Measurements from ENCODE around the gene GRIA2. TPM values are rescaled to one million over a fixed set of nuclear protein-coding genes. Genes with fewer than 3 reads are reported as not detected.

Gene GRIA2
- total RNA-seq, 5 donors from 2014 or later (not counting 1 experiment from before 2014, with no cell fraction given), result not detected

DNA sequence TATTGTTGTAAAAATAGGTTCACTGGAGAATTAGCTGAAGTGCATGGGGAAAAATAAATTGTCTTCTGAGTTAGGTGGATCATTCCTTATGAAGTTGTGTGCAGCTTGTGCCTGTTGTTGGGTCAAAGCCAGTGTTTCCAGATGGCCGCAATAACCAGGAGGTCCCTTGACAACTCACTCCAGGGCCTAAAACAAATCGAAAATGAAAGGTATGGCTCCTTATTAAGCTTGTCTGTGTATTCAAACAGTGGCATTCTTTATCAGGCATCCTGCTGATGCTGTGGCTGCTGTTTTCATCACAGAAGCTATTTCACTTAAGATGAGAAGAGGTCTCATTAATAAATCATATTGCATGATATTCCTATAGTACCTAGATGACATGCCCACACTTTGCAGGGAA, 80.2 kb downstream of the GRIA2 start:
- Mint-ChIP-seq H3K36me3 (no peaks in the 10 kb centered on the region), H3K27me3 (no peaks in the 10 kb centered on the region)
- WGBS (ENCODE audit: insufficient coverage), result 100% methylated on average over 1 of the region's 2 CpGs

DNA sequence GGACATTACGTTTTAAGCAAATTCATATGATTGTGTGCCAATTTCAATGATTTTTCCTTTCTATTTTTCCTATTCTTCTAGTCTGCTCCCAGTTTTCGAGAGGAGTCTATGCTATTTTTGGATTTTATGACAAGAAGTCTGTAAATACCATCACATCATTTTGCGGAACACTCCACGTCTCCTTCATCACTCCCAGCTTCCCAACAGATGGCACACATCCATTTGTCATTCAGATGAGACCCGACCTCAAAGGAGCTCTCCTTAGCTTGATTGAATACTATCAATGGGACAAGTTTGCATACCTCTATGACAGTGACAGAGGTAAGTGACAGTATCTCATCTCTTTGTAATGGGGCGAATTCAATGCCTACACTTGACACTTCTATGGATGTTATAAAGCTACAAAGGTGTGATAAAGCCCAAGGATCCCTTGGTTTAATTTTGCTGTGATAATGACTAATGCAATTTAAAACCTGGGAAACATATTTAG, 83.0 kb downstream of the GRIA2 start:
- POLR2A ChIA-PET, result interaction anchor here in 1 of 2 donors (0.6 kb wide), 1 partner anchor 60 kb away, joined by 3 read pairs; no protein-coding TSS in a partner anchor
- WGBS (ENCODE audit: insufficient coverage), result 83% methylated on average over 2 of the region's 6 CpGs
- Mint-ChIP-seq H3K4me1 (no peaks in the 10 kb centered on the region), H3K36me3 (no peaks in the 10 kb centered on the region), H3K4me3 (no peak overlapping the region), H3K9me3 (peaks cover 3 to 14% (median 4%) of the 10 kb centered on the region in 3 donors), H3K27ac (no peak overlapping the region), H3K27me3 (no peaks in the 10 kb centered on the region)
- Histone ChIP-seq H3K4me1 (ENCODE audit: control insufficient read depth in 1 of 2, extremely low read depth in 1 of 2, insufficient read depth in 2 of 2, low read length in 2 of 2) (no peaks in the 10 kb centered on the region), H3K9me3 (no peaks in the 10 kb centered on the region), H3K27me3 (replicated peaks in 1 of 2; ENCODE audit: control insufficient read depth in 2 of 2, extremely low read depth in 1 of 2, insufficient read depth in 2 of 2, low read length in 1 of 2) (no peaks in the 10 kb centered on the region), H3K36me3 (ENCODE audit: control insufficient read depth in 2 of 2, extremely low read depth in 1 of 2, insufficient read depth in 1 of 2, low read length in 1 of 2) (no peaks in the 10 kb centered on the region), H3K4me3 (ENCODE audit: control insufficient read depth in 1 of 2, extremely low read depth in 1 of 2, low read length in 1 of 2) (no peak overlapping the region), H3K27ac (ENCODE audit: low read length) (no peak overlapping the region)
- ATAC-seq (replicated peaks in 1 of 4) (no peak), DNase-seq (no peak)
- CTCF ChIA-PET, result no interaction called here

More for the DNA sequence above, 80.2 kb downstream of the GRIA2 start:
- Histone ChIP-seq H3K9me3 (no peaks in the 10 kb centered on the region), H3K27ac (ENCODE audit: low read length) (no peak overlapping the region), H3K27me3 (replicated peaks in 1 of 2; ENCODE audit: control insufficient read depth in 2 of 2, extremely low read depth in 1 of 2, insufficient read depth in 2 of 2, low read length in 1 of 2) (no peaks in the 10 kb centered on the region), H3K4me1 (ENCODE audit: control insufficient read depth in 1 of 2, extremely low read depth in 1 of 2, insufficient read depth in 2 of 2, low read length in 2 of 2) (no peaks in the 10 kb centered on the region), H3K4me3 (ENCODE audit: control insufficient read depth in 1 of 2, extremely low read depth in 1 of 2, low read length in 1 of 2) (no peak overlapping the region), H3K36me3 (ENCODE audit: control insufficient read depth in 2 of 2, extremely low read depth in 1 of 2, insufficient read depth in 1 of 2, low read length in 1 of 2) (no peaks in the 10 kb centered on the region)
- CTCF ChIA-PET, result no interaction called here
- Mint-ChIP-seq H3K27ac (no peak overlapping the region), H3K9me3 (peaks cover 3 to 14% (median 9%) of the 10 kb centered on the region in 3 donors), H3K4me1 (no peaks in the 10 kb centered on the region), H3K4me3 (no peak overlapping the region)
- ATAC-seq (replicated peaks in 1 of 4) (no peak), DNase-seq (no peak)
- POLR2A ChIA-PET, result no interaction called here

DNA sequence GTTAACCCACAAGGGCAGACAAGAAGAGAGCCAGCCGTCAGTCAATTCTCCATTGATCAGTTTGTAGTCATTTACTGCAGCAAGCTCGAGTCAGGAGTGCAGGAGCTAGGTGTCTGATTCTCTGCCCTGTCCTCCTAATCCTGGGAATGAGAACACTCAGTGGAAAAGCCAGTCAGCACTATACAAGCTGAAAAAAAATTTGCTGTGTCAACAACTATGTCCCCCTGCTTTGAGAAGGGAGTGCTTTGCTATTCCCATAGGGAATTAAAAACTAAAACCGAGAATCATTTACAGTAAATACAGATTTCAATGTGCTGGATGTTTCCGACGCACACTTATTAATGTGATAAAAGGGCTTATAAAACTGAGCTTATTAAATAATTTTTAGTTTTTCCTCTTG, 84.2 kb downstream of the GRIA2 start:
- Histone ChIP-seq H3K27me3 (replicated peaks in 1 of 2; ENCODE audit: control insufficient read depth in 2 of 2, extremely low read depth in 1 of 2, insufficient read depth in 2 of 2, low read length in 1 of 2) (no peaks in the 10 kb centered on the region), H3K4me3 (ENCODE audit: control insufficient read depth in 1 of 2, extremely low read depth in 1 of 2, low read length in 1 of 2) (no peak overlapping the region), H3K36me3 (ENCODE audit: control insufficient read depth in 2 of 2, extremely low read depth in 1 of 2, insufficient read depth in 1 of 2, low read length in 1 of 2) (no peaks in the 10 kb centered on the region), H3K27ac (ENCODE audit: low read length) (no peak overlapping the region), H3K9me3 (no peaks in the 10 kb centered on the region), H3K4me1 (ENCODE audit: control insufficient read depth in 1 of 2, extremely low read depth in 1 of 2, insufficient read depth in 2 of 2, low read length in 2 of 2) (no peaks in the 10 kb centered on the region)
- CTCF ChIA-PET, result no interaction called here
- Mint-ChIP-seq H3K27me3 (no peaks in the 10 kb centered on the region), H3K27ac (no peak overlapping the region), H3K9me3 (peaks cover 0 to 14% (median 3%) of the 10 kb centered on the region in 3 donors), H3K36me3 (no peaks in the 10 kb centered on the region), H3K4me1 (no peaks in the 10 kb centered on the region), H3K4me3 (no peak overlapping the region)
- no peak for ATAC-seq (replicated peaks in 1 of 4)
- POLR2A ChIA-PET, result no interaction called here
- 27% methylated on average over 2 of the region's 5 CpGs for WGBS (ENCODE audit: insufficient coverage)
- no peak for DNase-seq

DNA sequence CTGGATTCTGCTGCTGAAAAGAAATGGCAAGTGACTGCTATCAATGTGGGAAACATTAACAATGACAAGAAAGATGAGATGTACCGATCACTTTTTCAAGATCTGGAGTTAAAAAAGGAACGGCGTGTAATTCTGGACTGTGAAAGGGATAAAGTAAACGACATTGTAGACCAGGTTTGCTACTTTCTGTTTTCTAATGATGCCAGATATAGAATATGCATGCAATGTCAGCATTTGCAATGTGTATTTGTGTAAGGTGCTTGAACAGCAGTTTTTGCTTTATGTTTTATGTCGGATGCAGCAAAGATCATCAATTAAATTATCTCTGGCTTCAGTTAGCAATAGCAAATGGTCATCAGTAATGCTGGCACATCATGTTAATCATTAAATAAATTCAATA, 92.2 kb downstream of the GRIA2 start:
- DNase-seq (no peak), ATAC-seq (replicated peaks in 1 of 4) (no peak)
- WGBS (ENCODE audit: insufficient coverage), result 75% methylated on average over 4 of the region's 5 CpGs
- ChIA-PET POLR2A (no interaction called here), CTCF (no interaction called here)
- Mint-ChIP-seq H3K4me3 (no peak overlapping the region), H3K36me3 (no peaks in the 10 kb centered on the region), H3K27ac (no peak overlapping the region), H3K4me1 (no peaks in the 10 kb centered on the region), H3K27me3 (no peaks in the 10 kb centered on the region), H3K9me3 (peaks cover 7% of the 10 kb centered on the region in 3 donors)
- Histone ChIP-seq H3K27ac (ENCODE audit: low read length) (no peak overlapping the region), H3K9me3 (no peaks in the 10 kb centered on the region), H3K4me1 (ENCODE audit: control insufficient read depth in 1 of 2, extremely low read depth in 1 of 2, insufficient read depth in 2 of 2, low read length in 2 of 2) (no peaks in the 10 kb centered on the region), H3K4me3 (ENCODE audit: control insufficient read depth in 1 of 2, extremely low read depth in 1 of 2, low read length in 1 of 2) (no peak overlapping the region), H3K36me3 (ENCODE audit: control insufficient read depth in 2 of 2, extremely low read depth in 1 of 2, insufficient read depth in 1 of 2, low read length in 1 of 2) (no peaks in the 10 kb centered on the region), H3K27me3 (replicated peaks in 1 of 2; ENCODE audit: control insufficient read depth in 2 of 2, extremely low read depth in 1 of 2, insufficient read depth in 2 of 2, low read length in 1 of 2) (no peaks in the 10 kb centered on the region)

DNA sequence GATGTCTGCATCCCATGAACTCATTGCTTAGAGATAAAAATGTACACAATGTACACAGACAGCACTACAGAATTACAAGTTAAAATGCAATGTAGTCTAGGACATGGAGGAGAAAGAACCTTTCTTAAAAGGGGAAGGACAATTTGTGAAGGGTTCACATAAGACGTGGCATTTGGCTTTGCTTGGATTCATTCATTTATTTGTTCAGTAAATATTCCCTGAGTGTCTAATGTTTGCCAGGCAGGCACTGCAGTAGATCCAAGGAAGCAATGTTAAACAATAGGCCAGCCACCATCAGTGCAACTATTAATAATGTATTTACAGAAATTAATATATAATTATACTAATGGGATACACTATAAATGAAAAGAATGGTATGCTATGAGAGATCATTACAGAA, 94.4 kb downstream of the GRIA2 start:
- H3K27me3 ChIP-seq (replicated peaks in 1 of 2; ENCODE audit: control insufficient read depth in 2 of 2, extremely low read depth in 1 of 2, insufficient read depth in 2 of 2, low read length in 1 of 2), result no peaks in the 10 kb centered on the region
- H3K9me3 ChIP-seq, result no peaks in the 10 kb centered on the region
- ATAC-seq (replicated peaks in 1 of 4), result no peak
- no peak overlapping the region for H3K4me3 ChIP-seq (ENCODE audit: control insufficient read depth in 1 of 2, extremely low read depth in 1 of 2, low read length in 1 of 2)
- Mint-ChIP-seq H3K9me3 (peaks cover 7% of the 10 kb centered on the region in 3 donors), H3K4me3 (no peak overlapping the region), H3K4me1 (no peaks in the 10 kb centered on the region), H3K27ac (no peak overlapping the region), H3K27me3 (no peaks in the 10 kb centered on the region), H3K36me3 (no peaks in the 10 kb centered on the region)
- no peak for DNase-seq
- H3K27ac ChIP-seq (ENCODE audit: low read length), result no peak overlapping the region
- H3K36me3 ChIP-seq (ENCODE audit: control insufficient read depth in 2 of 2, extremely low read depth in 1 of 2, insufficient read depth in 1 of 2, low read length in 1 of 2), result no peaks in the 10 kb centered on the region
- ChIA-PET CTCF (no interaction called here), POLR2A (no interaction called here)
- WGBS (ENCODE audit: insufficient coverage), result no CpG with 5 or more reads among the region's 1 CpG
- no peaks in the 10 kb centered on the region for H3K4me1 ChIP-seq (ENCODE audit: control insufficient read depth in 1 of 2, extremely low read depth in 1 of 2, insufficient read depth in 2 of 2, low read length in 2 of 2)

DNA sequence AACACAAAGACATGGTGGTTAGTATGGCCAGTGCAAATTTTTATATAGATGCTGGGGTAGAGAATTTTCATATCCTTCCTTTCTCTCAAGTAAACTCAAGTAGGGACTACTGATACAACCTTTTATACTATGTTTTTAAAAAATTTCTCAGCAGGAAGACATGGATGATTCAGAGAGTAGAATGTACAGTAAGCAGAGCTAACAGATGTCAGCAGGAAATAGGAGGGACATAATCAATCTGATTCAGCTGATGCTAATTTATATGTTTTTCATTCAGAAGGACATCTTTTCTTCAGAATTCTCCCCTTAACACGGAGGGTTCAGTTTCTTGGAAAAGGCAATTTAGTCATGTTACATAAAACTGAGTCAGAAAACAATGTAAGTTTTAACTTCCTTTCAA, 95.4 kb downstream of the GRIA2 start:
- H3K9me3 ChIP-seq, result no peaks in the 10 kb centered on the region
- no peaks in the 10 kb centered on the region for H3K4me1 Mint-ChIP-seq
- no peak overlapping the region for H3K4me3 ChIP-seq (ENCODE audit: control insufficient read depth in 1 of 2, extremely low read depth in 1 of 2, low read length in 1 of 2)
- H3K4me3 Mint-ChIP-seq, result no peak overlapping the region
- no peaks in the 10 kb centered on the region for H3K36me3 Mint-ChIP-seq
- H3K36me3 ChIP-seq (ENCODE audit: control insufficient read depth in 2 of 2, extremely low read depth in 1 of 2, insufficient read depth in 1 of 2, low read length in 1 of 2), result no peaks in the 10 kb centered on the region
- peaks cover 7% of the 10 kb centered on the region in 3 donors for H3K9me3 Mint-ChIP-seq
- no peak for ATAC-seq (replicated peaks in 1 of 4)
- H3K27me3 ChIP-seq (replicated peaks in 1 of 2; ENCODE audit: control insufficient read depth in 2 of 2, extremely low read depth in 1 of 2, insufficient read depth in 2 of 2, low read length in 1 of 2), result no peaks in the 10 kb centered on the region
- no peak overlapping the region for H3K27ac ChIP-seq (ENCODE audit: low read length)
- ChIA-PET CTCF (no interaction called here), POLR2A (no interaction called here)
- H3K27ac Mint-ChIP-seq, result no peak overlapping the region
- DNase-seq, result no peak
- H3K4me1 ChIP-seq (ENCODE audit: control insufficient read depth in 1 of 2, extremely low read depth in 1 of 2, insufficient read depth in 2 of 2, low read length in 2 of 2), result no peaks in the 10 kb centered on the region
- no peaks in the 10 kb centered on the region for H3K27me3 Mint-ChIP-seq
- WGBS (ENCODE audit: insufficient coverage), result no CpG with 5 or more reads among the region's 1 CpG

DNA sequence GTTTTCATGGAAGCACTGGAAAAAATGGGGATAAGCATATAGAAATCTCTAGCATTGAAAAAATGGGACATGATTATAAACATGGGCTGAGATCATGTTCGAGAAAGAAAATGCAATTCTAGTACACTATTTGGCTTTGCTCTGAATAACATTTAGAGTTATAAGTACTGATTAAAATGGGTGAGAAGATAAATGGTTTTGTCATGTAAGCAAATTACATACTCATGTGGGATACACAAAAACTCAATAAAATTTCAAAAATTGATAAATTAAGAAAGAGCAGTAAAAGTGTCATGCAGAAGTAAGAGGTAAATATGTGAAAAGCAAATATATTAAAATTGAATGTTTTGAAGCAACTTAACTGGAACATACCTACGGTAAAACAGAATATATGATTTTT, 99.6 kb downstream of the GRIA2 start:
- H3K27me3 ChIP-seq (replicated peaks in 1 of 2; ENCODE audit: control insufficient read depth in 2 of 2, extremely low read depth in 1 of 2, insufficient read depth in 2 of 2, low read length in 1 of 2), result no peaks in the 10 kb centered on the region
- H3K27ac ChIP-seq (ENCODE audit: low read length), result no peak overlapping the region
- Mint-ChIP-seq H3K27ac (no peak overlapping the region), H3K4me3 (no peak overlapping the region), H3K36me3 (no peaks in the 10 kb centered on the region), H3K27me3 (no peaks in the 10 kb centered on the region), H3K4me1 (no peaks in the 10 kb centered on the region), H3K9me3 (peaks cover 3 to 14% (median 8%) of the 10 kb centered on the region in 3 donors)
- DNase-seq (no peak), ATAC-seq (replicated peaks in 1 of 4) (no peak)
- ChIA-PET CTCF (no interaction called here), POLR2A (no interaction called here)
- H3K4me3 ChIP-seq (ENCODE audit: control insufficient read depth in 1 of 2, extremely low read depth in 1 of 2, low read length in 1 of 2), result no peak overlapping the region
- H3K9me3 ChIP-seq, result no peaks in the 10 kb centered on the region
- WGBS (ENCODE audit: insufficient coverage), result no CpG with 5 or more reads among the region's 2 CpGs
- H3K4me1 ChIP-seq (ENCODE audit: control insufficient read depth in 1 of 2, extremely low read depth in 1 of 2, insufficient read depth in 2 of 2, low read length in 2 of 2), result no peaks in the 10 kb centered on the region
- H3K36me3 ChIP-seq (ENCODE audit: control insufficient read depth in 2 of 2, extremely low read depth in 1 of 2, insufficient read depth in 1 of 2, low read length in 1 of 2), result no peaks in the 10 kb centered on the region

Measured in T-cell (primary cell).